Stimulated activated CD8-positive, alpha-beta memory T cell treated with anti-CD3 and anti-CD28 coated beads, Interleukin-15, amount 100 ng/mL, for 4 hours (primary cell): ENCODE data around the gene EYA4.

Experiments used
- DNase-seq, 2 donors: peaks; one replicate each; pipeline ENCODE4 v3.0.0-alpha.2; 2020; ENCODE audit warnings: low read depth in 2 of 2

The EYA4 gene

DNA sequence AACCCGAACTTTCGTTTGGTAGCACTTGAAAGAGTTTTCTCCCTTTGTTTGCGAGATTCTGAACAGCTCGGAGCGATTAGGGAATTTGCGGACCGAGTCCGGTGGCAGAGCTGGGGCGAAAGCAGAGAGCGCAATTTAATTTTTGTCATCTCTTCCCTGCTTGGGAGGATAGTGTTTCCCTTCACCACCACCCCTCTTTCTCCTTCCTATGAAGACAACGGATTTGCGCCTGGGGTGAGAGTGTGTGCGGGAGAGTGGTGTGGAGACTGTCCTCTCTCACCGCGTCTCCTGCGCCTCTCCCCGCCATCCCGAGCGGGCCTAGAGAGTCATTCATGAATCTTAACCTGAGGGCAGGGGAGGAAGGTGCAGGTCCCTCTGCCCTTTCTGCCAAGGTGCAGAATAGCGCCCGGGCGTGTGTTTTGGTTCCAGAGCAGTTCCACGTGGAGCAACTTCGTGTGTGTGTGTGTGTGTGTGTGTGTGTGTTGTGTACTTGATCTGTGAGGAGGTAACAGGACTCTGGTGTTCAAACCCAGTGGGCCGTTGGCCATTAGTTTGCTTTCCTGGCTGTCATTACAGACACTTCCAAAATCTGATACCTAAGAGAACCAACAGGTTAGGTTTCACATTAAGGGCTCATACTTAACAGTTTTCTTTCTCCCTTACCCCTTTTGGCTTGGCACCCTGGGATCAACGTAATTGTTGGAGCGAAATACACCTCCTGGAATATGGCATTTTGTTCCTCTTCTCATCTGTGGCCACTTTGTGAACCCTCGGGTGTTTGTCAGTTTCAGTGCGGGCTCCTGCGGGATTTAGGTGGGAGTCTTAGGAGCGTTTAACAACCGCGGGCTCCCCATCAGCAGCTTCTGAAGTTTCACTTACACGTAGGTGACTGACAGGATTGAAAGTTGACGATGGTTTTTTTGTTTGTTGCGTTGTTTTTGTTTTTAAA, 1.8 kb downstream of the EYA4 start:
- DNase-seq, result no peak

DNA sequence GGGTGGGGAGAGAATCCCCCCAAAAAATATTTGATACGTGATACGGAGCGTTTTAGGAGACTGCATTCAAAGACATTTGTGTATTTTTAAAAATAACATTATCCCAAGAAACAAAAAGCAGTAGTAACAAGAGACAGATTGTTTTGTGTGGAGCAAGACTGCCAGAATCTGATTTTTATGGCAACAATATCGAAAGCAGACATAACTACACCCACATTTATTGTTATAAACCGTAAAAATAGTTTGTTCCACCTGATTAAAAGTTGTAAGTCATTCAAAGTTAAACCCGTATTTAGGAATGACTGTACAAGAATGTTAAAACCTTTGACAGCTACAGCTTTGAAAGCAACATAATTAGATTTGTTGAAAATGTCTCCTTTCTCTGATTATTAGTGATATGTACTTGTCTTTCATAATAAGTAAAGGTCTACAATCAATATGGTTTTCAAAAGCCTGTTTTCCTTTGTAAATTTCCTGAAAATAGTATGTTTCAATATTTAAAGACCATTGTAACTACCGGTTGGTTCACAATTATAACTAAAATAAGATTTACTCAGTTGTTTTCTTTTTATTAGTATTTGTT, 2.7 kb downstream of the EYA4 start:
- DNase-seq, result no peak

DNA sequence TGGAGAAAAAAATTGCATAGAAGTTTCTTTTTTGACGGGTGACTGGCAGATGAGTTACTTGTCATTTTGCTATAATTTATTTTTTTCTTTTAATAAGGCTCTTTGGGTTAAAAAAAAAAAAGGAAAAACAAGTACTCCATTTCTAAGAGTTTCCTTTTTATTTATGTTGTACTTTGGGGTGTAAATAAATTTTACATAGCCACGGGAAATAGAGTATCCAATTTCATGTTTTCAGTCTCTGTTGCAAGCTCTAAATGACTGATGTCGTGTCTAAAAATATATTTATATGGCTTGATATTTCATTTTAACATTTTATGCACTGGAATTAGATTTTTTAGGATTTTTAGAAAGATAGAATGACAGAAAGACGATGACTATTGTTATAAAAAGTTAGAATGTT, 3.4 kb downstream of the EYA4 start:
- no peak for DNase-seq

DNA sequence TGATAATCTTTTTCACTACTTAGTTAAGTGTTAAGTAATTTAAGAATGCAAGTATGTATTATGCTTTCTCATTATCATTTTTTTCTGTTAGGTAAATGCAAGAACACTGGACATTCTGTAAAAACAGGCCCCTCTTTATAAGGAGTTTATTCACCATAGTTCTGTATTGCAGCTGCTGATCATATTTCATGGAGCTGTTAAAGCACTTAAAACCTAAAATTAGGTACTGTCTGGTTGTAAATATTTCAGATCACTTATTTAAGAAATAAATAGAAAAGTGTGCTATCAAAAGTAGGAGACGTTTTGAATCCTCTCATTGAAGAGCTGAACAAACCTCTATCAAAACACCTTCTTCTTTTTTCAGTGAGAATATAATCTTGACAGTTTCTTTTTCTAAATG, 3.9 kb downstream of the EYA4 start:
- no peak for DNase-seq

DNA sequence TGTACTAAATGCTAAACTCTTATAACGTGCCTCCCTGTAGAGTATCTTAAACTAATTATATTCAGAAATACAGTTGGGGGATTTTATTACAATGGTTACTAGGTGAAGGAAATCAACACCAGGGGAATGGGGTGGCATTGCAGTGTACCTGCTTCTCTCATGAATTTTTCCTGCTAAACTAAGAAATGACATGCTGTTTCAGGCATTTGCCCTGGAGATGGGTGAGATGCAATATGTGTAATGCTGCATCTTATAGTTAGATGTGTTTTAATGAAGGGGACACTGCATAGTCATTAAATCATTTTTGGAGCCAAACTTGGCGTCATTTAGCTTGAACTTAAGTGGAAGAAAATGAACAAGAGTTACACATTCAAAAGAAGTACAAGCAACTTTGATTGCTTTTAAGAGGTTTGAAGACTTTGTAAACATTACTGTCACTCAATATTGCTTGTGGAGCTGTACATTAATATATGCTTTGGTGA, 4.3 kb downstream of the EYA4 start:
- no peak for DNase-seq

DNA sequence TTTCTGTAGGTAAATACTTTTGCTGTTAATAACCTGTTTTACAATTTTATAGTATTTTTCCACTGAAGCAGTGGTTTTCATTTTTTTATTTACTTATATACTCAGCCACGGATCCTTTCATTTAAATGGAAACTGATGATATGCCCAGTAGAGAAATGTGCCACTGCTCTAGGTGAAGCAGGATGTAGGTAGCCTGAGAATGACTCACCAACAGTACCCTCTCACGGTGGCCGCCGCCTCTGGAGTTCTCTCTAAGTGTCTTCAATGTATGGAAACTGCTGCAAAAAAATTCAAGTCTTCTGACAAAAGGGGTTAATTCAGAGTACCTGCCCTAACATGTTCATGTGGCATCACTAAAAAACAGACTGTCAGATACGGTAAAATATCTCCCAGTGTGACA, 6.4 kb downstream of the EYA4 start:
- no peak for DNase-seq

DNA sequence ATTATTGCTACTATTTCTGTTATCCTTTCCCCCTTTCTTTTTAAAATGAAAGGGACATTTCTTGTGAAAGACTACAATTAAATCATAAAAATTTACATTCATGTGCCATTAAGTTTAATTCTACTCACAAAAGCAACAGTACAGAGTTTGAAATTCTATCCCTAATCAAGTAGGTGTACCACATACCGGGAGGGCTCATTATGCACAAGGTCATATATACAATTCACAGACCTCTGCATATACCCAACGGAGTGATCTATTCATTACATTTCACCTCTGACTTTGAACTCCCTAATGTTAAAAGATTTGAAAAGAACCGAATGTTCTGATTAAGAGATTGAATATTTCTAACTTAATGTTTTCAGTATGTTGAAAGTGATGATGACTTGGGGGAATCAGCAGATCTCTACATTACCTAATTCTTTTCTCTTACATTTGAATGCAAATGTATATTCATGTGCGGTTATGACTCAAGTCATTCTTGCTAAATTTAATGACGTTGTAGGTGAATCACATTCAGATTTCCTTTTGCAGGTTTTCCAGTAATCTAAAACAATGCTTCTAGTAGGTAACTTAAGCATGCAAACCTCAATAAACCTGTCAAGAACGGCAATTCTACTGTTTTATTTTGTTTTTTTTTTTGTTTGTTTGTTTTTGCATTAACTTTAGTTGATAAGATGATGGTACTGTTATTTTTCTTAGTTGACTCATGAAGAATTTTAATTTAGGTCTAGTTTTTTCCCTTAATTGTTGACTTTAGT, 7.3 kb downstream of the EYA4 start:
- no peak for DNase-seq

DNA sequence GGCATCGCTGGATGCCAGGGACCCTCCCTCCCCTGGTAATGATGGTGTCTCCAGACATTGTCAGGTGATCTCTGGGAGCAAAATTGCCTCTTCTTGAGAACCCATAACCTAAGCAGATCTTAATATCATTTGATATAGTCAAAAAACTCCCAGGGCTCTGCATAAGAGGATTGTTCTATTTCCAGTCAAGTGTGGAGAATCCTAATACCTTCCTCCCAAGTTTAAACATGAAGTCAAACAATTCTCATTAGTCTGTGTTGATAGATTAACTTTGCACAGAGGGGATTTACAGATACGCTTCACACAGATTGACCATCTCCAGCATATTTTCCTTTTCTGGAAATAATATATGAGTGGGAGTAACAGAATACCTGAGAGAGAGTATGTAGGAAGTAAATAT, 10.5 kb downstream of the EYA4 start:
- no peak for DNase-seq

DNA sequence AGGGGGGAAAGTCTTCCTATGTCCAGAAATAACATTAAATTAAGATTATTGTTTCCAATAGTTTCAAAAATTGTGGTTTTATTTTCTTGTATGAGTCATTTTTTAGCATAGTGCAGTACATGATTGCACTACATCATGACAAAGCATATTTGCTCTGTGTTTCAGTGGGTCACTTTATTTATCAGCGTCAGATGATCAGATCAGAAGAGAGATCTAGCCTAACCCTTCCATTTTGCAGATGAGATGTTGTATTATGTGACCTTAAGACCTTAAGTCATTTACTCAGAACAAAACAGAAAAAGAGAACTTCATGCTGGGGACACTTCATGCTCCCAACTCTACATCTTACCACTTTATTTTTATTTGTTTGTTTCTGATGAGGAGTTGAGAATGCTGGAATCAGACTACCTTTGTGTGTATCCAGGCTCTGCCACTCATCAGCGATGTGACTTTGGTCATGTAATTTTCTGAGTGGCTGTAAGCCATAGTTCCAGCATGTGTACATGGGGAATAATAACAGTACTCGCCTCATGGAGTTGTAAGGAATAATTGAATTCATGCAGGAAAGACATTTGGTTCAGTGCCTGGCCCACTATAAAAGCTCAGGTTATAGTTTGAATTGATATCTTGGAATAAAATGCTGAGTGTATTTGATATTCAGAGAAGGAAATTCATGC, 13.5 kb downstream of the EYA4 start:
- DNase-seq, result no peak

DNA sequence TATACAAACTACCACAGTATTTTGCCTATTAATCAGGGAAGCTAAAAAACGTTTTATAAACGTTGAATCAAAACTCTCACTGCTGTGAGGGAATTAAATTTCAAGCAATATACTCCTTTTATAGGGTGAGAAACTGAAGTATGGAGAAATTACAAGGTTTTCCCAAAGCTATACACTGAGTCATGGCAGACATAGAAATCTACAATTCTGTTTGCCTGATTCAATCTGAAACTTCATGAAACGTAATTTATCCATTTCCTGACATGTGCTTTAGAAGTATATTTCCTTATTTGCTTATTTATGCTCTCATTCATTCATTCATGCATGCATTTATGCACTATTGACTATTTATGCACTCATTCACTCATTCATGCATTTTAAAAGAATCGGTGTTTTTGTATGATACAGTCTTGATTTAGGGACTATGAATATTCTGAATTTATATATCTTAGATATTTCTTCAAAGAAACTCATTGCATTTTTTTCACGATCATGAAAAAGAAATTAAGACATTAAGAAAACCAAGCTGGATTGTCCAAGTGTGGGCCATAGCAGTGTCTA, 16.5 kb downstream of the EYA4 start:
- DNase-seq, result no peak

DNA sequence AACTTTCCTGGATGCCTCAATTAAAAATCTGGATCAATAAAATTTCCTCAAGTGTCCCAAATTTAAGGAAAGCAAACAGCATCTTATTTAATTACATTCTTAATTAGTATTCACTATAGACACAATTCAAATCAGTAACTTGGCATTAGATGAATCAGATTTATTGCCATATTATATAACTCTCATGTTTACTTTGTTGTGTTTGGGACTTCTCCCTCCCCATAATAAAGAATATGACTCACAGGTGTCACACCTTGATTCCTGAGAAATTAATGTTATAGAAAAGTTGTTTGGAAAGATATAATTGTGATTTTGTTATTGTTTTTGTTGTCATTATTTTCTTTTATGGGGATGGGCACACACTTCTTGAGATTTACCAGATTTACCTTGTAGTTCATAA, 18.4 kb downstream of the EYA4 start:
- no peak for DNase-seq

DNA sequence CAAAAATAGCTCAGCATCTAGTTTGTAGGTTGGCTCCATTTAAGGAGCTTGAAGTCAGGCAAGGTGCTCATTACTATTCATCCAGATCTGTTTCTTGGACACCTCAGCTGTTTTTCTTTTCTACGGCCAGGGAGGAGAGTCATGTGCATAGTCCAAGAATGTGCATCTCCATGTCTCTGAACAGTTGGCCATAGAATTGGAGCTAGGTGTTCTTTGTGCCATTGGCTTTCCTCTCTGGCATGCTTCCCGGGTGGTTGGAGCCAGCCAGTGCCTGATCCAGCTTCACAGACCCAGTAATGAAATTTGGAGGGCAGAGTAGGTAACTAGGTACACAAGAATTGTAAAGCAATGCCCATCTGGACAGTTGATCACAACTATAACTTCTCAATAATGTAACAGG, 21.6 kb downstream of the EYA4 start:
- no peak for DNase-seq

DNA sequence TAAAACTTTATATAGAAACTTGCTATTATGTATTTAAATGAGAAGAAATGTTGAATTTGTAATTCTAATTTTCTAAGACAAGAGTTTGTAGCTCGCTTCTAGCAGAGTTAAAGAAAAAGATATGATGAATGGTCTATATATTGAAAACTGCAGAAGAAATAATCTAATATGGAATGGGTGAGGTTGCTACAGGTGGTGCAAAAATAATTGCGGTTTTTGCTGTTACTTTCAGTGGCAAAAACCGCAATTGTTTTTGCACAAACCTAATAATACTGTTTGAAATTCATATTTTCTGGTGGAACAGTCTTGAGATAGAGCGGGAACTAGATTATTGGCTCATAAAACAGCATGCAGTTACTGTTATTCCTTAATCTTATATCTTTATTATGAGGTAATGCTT, 23.9 kb downstream of the EYA4 start:
- DNase-seq, result no peak

DNA sequence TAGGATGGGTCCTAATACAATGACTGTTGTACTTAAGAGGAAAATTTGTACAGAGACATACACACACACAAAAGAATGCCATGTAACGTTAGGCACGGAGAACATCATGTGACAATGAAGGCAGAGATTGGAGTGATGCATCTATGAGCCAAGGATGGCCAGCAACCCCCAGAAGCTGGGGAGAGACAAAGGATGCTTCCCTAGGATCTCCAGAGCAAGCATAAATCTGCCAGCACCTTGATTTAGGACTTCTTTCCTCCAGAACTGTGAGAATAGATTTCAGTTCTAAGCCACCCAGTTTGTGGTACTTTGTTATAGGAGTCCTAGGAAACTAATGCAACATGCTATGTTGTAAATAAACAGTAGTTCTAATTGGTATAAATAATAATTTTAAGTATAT, 25.0 kb downstream of the EYA4 start:
- no peak for DNase-seq

DNA sequence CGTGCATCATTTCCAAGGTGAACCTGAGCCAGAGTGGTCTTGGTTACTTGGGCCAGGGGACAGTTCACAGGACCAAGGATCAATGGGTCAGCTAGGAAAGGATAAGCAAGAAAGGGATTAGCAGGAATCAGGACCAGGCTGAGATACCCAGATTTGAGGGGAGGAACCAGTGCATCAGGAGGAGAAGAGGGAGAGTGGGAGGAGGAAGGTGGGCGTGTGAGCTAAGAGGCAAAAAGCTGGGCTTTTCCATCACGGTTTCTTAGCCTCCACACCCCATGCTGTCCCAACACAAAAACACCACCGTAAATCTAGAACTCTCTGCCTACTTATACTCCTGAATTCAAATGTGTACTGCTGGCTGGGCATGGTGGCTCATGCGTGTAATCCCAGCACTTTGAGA, 27.5 kb downstream of the EYA4 start:
- no peak for DNase-seq

DNA sequence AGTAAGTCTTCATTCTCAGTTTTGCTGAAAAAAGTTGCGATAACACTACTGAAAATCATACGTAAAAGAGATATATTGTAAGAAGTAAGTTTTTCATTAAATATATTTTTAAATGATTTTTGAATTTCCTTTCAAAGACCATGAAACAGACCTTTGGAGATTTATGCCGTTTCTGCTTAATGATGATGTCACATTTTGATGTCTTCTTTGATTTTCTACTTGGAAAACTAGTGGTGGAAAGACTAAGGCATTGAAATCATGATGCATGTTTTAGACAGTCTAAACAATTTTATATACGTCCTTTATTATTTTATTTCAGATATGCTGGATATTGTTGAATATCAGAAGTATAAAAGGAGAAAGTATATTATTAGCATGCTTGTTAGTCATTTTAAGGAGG, 33.7 kb downstream of the EYA4 start:
- DNase-seq, result no peak

DNA sequence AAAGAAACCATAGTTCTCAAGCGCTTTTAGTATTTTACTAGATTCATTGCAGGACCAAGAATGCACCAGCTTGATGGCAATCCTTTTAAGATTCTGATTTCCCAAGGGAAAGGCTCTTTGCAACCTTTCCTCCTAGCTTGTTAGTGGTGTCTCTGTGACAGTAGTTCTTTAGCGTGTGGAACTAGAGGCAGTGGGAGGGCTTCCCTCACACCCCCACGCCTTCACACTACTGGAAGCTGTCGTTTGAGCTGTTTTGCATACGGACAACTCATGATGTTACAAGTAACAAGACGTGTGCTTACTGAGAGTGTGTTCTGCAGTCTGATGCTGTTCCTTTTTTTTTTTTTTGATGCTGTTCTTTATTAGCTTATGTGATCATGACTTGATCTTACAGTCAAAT, 34.1 kb downstream of the EYA4 start:
- no peak for DNase-seq

DNA sequence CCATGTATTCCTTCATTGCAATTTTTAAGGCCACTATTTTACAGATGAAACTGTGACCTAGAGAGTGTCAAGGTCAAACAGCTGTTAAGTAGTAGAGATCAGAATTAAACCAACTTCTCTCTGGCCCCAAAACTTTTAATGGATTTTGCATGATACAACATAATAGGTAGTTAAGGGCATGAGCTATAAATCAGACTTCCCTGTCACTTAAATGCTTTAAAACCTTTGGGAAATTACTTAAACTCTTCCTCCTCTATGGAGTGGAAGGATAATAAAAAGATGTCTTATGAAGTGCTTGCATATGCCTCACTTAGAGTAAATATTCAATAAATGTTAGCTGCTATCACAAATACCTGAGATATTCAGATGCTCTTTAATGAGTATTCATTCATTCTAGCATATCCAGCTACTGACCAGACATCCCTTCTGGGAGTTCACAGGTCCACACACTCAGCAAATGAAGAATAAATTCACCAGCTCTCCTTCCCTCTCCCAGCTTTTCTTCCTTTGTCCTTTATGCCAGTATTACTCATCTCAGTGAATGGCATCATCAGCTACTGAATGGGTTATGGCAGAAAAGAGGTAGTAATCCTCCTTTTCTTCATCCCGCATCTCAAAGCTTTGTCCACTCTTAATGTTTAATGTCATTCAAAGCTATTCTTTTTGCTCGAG, 36.2 kb downstream of the EYA4 start:
- no peak for DNase-seq

DNA sequence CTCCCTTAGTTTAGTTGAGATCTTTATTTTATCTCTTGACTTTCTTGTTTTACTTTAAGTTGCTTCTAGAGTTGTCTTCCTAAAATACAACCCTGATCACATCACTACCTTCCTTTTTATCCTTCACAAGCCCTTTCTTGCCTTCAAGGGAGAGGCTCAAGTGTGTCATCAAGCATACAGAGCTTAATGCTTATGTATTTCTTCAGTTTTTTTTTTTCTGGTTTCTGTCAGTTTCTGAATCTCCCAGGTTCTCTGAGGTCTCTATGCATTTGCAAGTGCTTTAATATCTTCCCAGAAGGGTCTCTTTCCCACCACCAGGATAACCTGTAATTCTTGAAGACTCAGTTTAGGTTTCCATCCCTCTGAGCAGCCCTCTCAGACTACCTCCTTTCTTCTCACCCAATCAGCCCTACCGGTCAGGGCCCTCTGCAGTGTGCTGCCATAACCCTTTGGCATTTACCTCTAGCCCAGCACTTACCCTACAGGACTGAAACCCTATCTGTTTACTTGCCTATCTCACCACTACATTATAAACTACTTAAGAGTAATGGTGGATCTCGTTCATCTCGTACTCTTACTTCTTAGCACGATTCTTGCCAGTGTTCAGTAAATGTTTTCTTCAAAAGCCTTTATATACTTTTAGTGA, 36.9 kb downstream of the EYA4 start:
- DNase-seq, result no peak

DNA sequence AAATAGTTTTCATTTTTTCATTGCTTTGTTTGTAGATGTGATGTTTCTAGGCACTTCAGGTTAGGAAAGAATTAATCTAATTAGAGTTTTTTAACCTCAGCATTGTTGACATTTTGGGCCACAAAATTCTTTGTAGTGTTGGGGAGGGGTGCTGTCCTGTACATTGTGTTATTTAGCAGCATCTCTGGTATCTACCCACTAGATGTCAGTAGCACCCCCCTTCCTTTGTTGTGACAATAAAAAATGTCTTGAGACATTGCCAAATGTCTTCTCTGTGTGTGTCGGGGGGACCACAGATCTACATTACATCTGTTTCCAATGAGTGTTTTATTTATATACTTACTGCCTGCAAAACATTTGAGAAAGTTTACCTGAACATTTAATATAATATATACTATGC, 45.6 kb downstream of the EYA4 start:
- no peak for DNase-seq

DNA sequence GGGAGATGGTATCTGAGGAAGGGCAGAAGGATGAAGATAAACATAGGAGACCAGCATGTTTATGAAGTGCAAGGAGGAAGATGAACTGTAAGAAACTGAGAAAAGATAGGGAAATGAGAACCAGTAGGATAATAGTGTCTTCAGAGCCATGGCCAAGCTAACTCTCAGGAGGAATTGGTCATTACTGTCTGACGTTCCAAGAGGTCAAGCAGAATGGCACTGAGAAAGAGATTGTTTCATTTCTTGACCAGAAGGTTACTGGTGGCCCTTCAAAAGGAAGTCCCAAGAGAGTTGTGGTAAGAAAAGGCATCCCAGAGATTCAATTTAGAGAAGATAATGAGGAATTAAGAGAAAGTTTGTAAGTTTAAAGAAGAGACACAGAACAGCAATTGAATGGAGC, 47.5 kb downstream of the EYA4 start:
- DNase-seq, result no peak
